Amygdala (tissue), 56 donors: ENCODE results near the gene SBF1.
"Not testable (repeated sequence)": the region's sequence is repeated elsewhere in the genome, so short reads cannot be mapped to it uniquely, and the experiment has no call there.

Source experiments
- DNase-seq, 56 donors: peaks; one replicate each; lab custom pipeline; 2025; lab: John Stamatoyannopoulos, UW

SBF1 gene

GRCh38 chr22:50474710-50475651 is at the start of gene SBF1:
SBF1 (minus strand) TSS chr22:50475035; CDS start chr22:50474840, 195 bp downstream.
- DNase-seq = peak; percentile 41 to 94 (median 80)

GRCh38 chr22:50523806-50524675 is 49.2 kb upstream of the SBF1 start:
- no peak for DNase-seq

- no peak for DNase-seq
Observed at GRCh38 chr22:50523458-50523805, 48.6 kb upstream of the SBF1 start.

GRCh38 chr22:50522806-50523438 is 48.1 kb upstream of the SBF1 start:
- DNase-seq = no peak

GRCh38 chr22:50522208-50522805 is 47.5 kb upstream of the SBF1 start:
- DNase-seq = no peak

GRCh38 chr22:50521710-50522109 is 46.9 kb upstream of the SBF1 start:
- DNase-seq = no peak

GRCh38 chr22:50520826-50521453 is 46.1 kb upstream of the SBF1 start:
- no peak for DNase-seq

GRCh38 chr22:50520184-50520583 is 45.3 kb upstream of the SBF1 start:
- not testable (repeated sequence) for DNase-seq

- no peak for DNase-seq
Observed at GRCh38 chr22:50519151-50519550, 44.3 kb upstream of the SBF1 start.

GRCh38 chr22:50518606-50519005 is 43.8 kb upstream of the SBF1 start:
- no peak for DNase-seq

GRCh38 chr22:50517495-50518260 is 42.8 kb upstream of the SBF1 start:
- no peak for DNase-seq

GRCh38 chr22:50516891-50517290 is 42.1 kb upstream of the SBF1 start:
- no peak for DNase-seq

- no peak for DNase-seq
Observed at GRCh38 chr22:50516068-50516467, 41.2 kb upstream of the SBF1 start.

- no peak for DNase-seq
Observed at GRCh38 chr22:50513175-50513574, 38.3 kb upstream of the SBF1 start.

- no peak for DNase-seq
Observed at GRCh38 chr22:50508897-50509296, 34.1 kb upstream of the SBF1 start.

GRCh38 chr22:50507991-50508884 is 33.4 kb upstream of the SBF1 start, which contains the start of gene NCAPH2:
NCAPH2 (plus strand) TSS chr22:50508224; CDS start chr22:50508338, 114 bp downstream.
- DNase-seq = peak in 49 of 56 donors; percentile 64 to 100 (median 97)

- peak in 30 of 56 donors; percentile 87 to 100 (median 99) for DNase-seq
Observed at GRCh38 chr22:50507421-50507990, 32.7 kb upstream of the SBF1 start, which contains the start of gene LMF2. LMF2 (minus strand) TSS chr22:50507702; CDS start chr22:50507675, 27 bp downstream.
